GM19193 (cell line): Measurements from ENCODE around the gene B3GLCT.

Source experiments
- POLR2A ChIP-seq: IDR thresholded peaks from 4 replicates; pipeline ENCODE4 v1.6.1; 2011; ENCODE audit not compliant: insufficient read depth, insufficient read length; ENCODE audit errors: extremely low read depth

B3GLCT gene

GRCh38 chr13:31175847-31176532 is 23.8 kb upstream of the B3GLCT start:
- no peak for TF ChIP-seq POLR2A

GRCh38 chr13:31179241-31179640 is 20.5 kb upstream of the B3GLCT start:
- TF ChIP-seq POLR2A: no peak

- TF ChIP-seq POLR2A: no peak
Observed at GRCh38 chr13:31179754-31180153, 20.0 kb upstream of the B3GLCT start.

- TF ChIP-seq POLR2A: no peak
Observed at GRCh38 chr13:31182987-31183386, 16.8 kb upstream of the B3GLCT start.

- no peak for TF ChIP-seq POLR2A
Observed at GRCh38 chr13:31184451-31184850, 15.3 kb upstream of the B3GLCT start.

GRCh38 chr13:31184981-31185645 is 14.7 kb upstream of the B3GLCT start:
- TF ChIP-seq POLR2A: no peak

- no peak for TF ChIP-seq POLR2A
Observed at GRCh38 chr13:31191748-31192147, 8.0 kb upstream of the B3GLCT start.

- TF ChIP-seq POLR2A: no peak
Observed at GRCh38 chr13:31192306-31192705, 7.5 kb upstream of the B3GLCT start.

GRCh38 chr13:31195616-31196015 is 4.2 kb upstream of the B3GLCT start:
- no peak for TF ChIP-seq POLR2A

- no peak for TF ChIP-seq POLR2A
Observed at GRCh38 chr13:31196992-31197391, 2.8 kb upstream of the B3GLCT start.

GRCh38 chr13:31198519-31198918 is 1.3 kb upstream of the B3GLCT start:
- no peak for TF ChIP-seq POLR2A

- TF ChIP-seq POLR2A: no peak
Observed at GRCh38 chr13:31199527-31199848, 287 bp upstream of the B3GLCT start.

GRCh38 chr13:31200637-31200971 is 829 bp downstream of the B3GLCT start:
- no peak for TF ChIP-seq POLR2A

GRCh38 chr13:31201341-31202031 is 1.7 kb downstream of the B3GLCT start:
- no peak for TF ChIP-seq POLR2A

GRCh38 chr13:31204592-31204991 is 4.8 kb downstream of the B3GLCT start:
- TF ChIP-seq POLR2A: no peak
